Neural progenitor cell (in vitro differentiated cells): ENCODE results near the gene YEATS4. TPM values are rescaled to one million over a fixed set of nuclear protein-coding genes. Genes with fewer than 3 reads are reported as not detected.
A peak's percentile ranks its signal among the peaks of the same experiment; 100 is the strongest.
"Not testable (repeated sequence)": the region's sequence is repeated elsewhere in the genome, so short reads cannot be mapped to it uniquely, and the experiment has no call there.

Experiments used
- DNase-seq: peaks from one replicate; pipeline ENCODE4 v3.0.0-alpha.2; 2016; ENCODE audit warnings: low spot score
- H2AFZ ChIP-seq: fragments of 200-600 bp; sonication (generic); replicated peaks from 2 replicates; pipeline ENCODE4 v1.6.1; 2016; ENCODE audit warnings: antibody characterized with exemption
- H3F3A ChIP-seq: fragments of 200-600 bp; sonication (generic); 2 replicates; pipeline ENCODE4 v1.6.1; 2016; ENCODE audit warnings: antibody characterized with exemption, low read depth
- H3K27ac ChIP-seq: fragments of 200-600 bp; sonication (generic); 2 replicates; pipeline ENCODE4 v1.5.1; 2016; ENCODE audit warnings: mild to moderate bottlenecking
- H3K27me3 ChIP-seq: fragments of 200-600 bp; sonication (generic); 2 replicates; pipeline ENCODE4 v1.6.1; 2016; ENCODE audit warnings: mild to moderate bottlenecking, moderate library complexity
- H3K36me3 ChIP-seq: fragments of 200-600 bp; sonication (generic); 2 replicates; pipeline ENCODE4 v1.5.1; 2016
- H3K4me1 ChIP-seq: fragments of 200-600 bp; sonication (generic); 2 replicates; pipeline ENCODE4 v1.6.1; 2016; ENCODE audit warnings: mixed run types
- H3K4me2 ChIP-seq: fragments of 200-600 bp; sonication (generic); 2 replicates; pipeline ENCODE4 v1.6.1; 2016
- H3K4me3 ChIP-seq: fragments of 200-600 bp; sonication (generic); 2 replicates; pipeline ENCODE4 v1.5.1; 2016
- H3K79me2 ChIP-seq: fragments of 200-600 bp; sonication (generic); 2 replicates; pipeline ENCODE4 v1.6.1; 2016; ENCODE audit warnings: low read depth
- H3K9ac ChIP-seq: fragments of 200-600 bp; sonication (generic); 2 replicates; pipeline ENCODE4 v1.6.1; 2016
- H3K9me3 ChIP-seq: fragments of 200-600 bp; sonication (generic); 2 replicates; pipeline ENCODE4 v1.5.1; 2016; ENCODE audit warnings: low read depth
- H4K20me1 ChIP-seq: fragments of 200-600 bp; sonication (generic); 2 replicates; pipeline ENCODE4 v1.6.1; 2016; ENCODE audit warnings: low read depth
- H3K27ac Mint-ChIP-seq: 3 replicates; pipeline ENCODE4 v1.8.0; 2021; ENCODE audit warnings: mixed read lengths
- H3K27me3 Mint-ChIP-seq: 2 replicates; pipeline ENCODE4 v1.8.0; 2022; ENCODE audit warnings: low read depth, mild to moderate bottlenecking, inconsistent platforms, moderate library complexity, mixed read lengths; ENCODE audit not compliant: insufficient read depth
- H3K36me3 Mint-ChIP-seq: 3 replicates; pipeline ENCODE4 v1.8.0; 2021; ENCODE audit warnings: mixed read lengths
- H3K4me1 Mint-ChIP-seq: 3 replicates; pipeline ENCODE4 v1.8.0; 2021; ENCODE audit warnings: mixed read lengths
- H3K4me3 Mint-ChIP-seq: 3 replicates; pipeline ENCODE4 v1.8.0; 2021; ENCODE audit warnings: mild to moderate bottlenecking, moderate library complexity, mixed read lengths
- H3K9me3 Mint-ChIP-seq: 3 replicates; pipeline ENCODE4 v1.8.0; 2020; ENCODE audit warnings: mixed read lengths
- CTCF ChIP-seq: fragments of 200-600 bp; sonication (generic); IDR thresholded peaks from 2 replicates; pipeline ENCODE4 v1.5.1; 2017; ENCODE audit warnings: antibody characterized with exemption, mild to moderate bottlenecking
- EZH2 ChIP-seq: fragments of 200-600 bp; sonication (generic); IDR thresholded peaks from 2 replicates; pipeline ENCODE4 v1.6.1; 2017; ENCODE audit warnings: antibody characterized with exemption, mild to moderate bottlenecking, moderate library complexity
- EZH2phosphoT487 ChIP-seq: fragments of 200-600 bp; sonication (generic); IDR thresholded peaks from 2 replicates; pipeline ENCODE4 v1.6.1; 2017; ENCODE audit warnings: antibody characterized with exemption
- total RNA-seq: library from RNA; depleted of rRNA; stranded (reverse); fragments of >200 nt; gene quantifications from 2 replicates; pipeline ENCODE4 v1.2.3, GENCODE V29; 2015; ENCODE audit warnings: low replicate concordance

Gene YEATS4
- total RNA-seq, result 93.5 and 159 TPM in 2 replicates

GRCh38 chr12:69359531-69360347 lies at the start of gene YEATS4:
Gene YEATS4 (plus strand): TSS chr12:69359743. CDS start chr12:69359973, 230 bp downstream.
- H3F3A ChIP-seq, result peaks cover 21% of the 10 kb centered on the region
- H3K4me2 ChIP-seq, result peak within 1 kb of the TSS; percentile 76
- H3K9me3 Mint-ChIP-seq, result no peaks in the 10 kb centered on the region
- peaks cover 10% of the 10 kb centered on the region for H3K36me3 Mint-ChIP-seq
- DNase-seq, result peak; percentile 94
- no peaks in the 10 kb centered on the region for H3K27me3 ChIP-seq
- peaks cover 9% of the 10 kb centered on the region for H3K27me3 Mint-ChIP-seq
- peak within 1 kb of the TSS; percentile 70 for H3K9ac ChIP-seq
- peak within 1 kb of the TSS; percentile 81 for H2AFZ ChIP-seq
- TF ChIP-seq EZH2, result no peak
- no peak for TF ChIP-seq EZH2phosphoT487
- no peak for TF ChIP-seq CTCF
- H3K36me3 ChIP-seq, result peaks cover 17% of the 10 kb centered on the region
- no peaks in the 10 kb centered on the region for H4K20me1 ChIP-seq
- H3K9me3 ChIP-seq, result no peaks in the 10 kb centered on the region
- peaks cover 12% of the 10 kb centered on the region for H3K4me1 ChIP-seq
- peaks cover 48% of the 10 kb centered on the region for H3K79me2 ChIP-seq
- H3K27ac ChIP-seq, result peak within 1 kb of the TSS; percentile 98
- H3K4me3 ChIP-seq, result peak within 1 kb of the TSS; percentile 71
- peaks cover 24% of the 10 kb centered on the region for H3K4me1 Mint-ChIP-seq
- H3K4me3 Mint-ChIP-seq, result peak within 1 kb of the TSS; percentile 94
- H3K27ac Mint-ChIP-seq, result peak within 1 kb of the TSS; percentile 97

GRCh38 chr12:69313209-69313608 lies 46.3 kb upstream of the YEATS4 start:
- peaks cover 20% of the 10 kb centered on the region for H3K9me3 Mint-ChIP-seq
- H3K36me3 Mint-ChIP-seq, result no peaks in the 10 kb centered on the region
- DNase-seq, result no peak
- no peak overlapping the region for H3K4me2 ChIP-seq
- H4K20me1 ChIP-seq, result no peaks in the 10 kb centered on the region
- H3K27me3 ChIP-seq, result no peaks in the 10 kb centered on the region
- H3K4me1 ChIP-seq, result no peaks in the 10 kb centered on the region
- no peaks in the 10 kb centered on the region for H3K4me1 Mint-ChIP-seq
- H3K4me3 ChIP-seq, result no peak overlapping the region
- H3K36me3 ChIP-seq, result no peaks in the 10 kb centered on the region
- no peak overlapping the region for H3K4me3 Mint-ChIP-seq
- H3K79me2 ChIP-seq, result no peaks in the 10 kb centered on the region
- peaks cover 2% of the 10 kb centered on the region for H3K27me3 Mint-ChIP-seq
- no peak overlapping the region for H3K27ac Mint-ChIP-seq
- H3F3A ChIP-seq, result no peaks in the 10 kb centered on the region
- no peak overlapping the region for H2AFZ ChIP-seq
- H3K27ac ChIP-seq, result no peak overlapping the region
- no peaks in the 10 kb centered on the region for H3K9me3 ChIP-seq
- no peak overlapping the region for H3K9ac ChIP-seq
- TF ChIP-seq EZH2phosphoT487 (no peak), CTCF (no peak), EZH2 (no peak)

GRCh38 chr12:69316784-69317183 lies 42.8 kb upstream of the YEATS4 start:
- not testable (repeated sequence) for H3K36me3 Mint-ChIP-seq, H3K4me1 ChIP-seq, DNase-seq, H3K27me3 Mint-ChIP-seq, H3K36me3 ChIP-seq, H3K79me2 ChIP-seq, H3K4me3 Mint-ChIP-seq, H3K9me3 ChIP-seq, H3F3A ChIP-seq, H3K4me2 ChIP-seq, H3K27ac Mint-ChIP-seq, H3K9ac ChIP-seq, H4K20me1 ChIP-seq, H2AFZ ChIP-seq, H3K27me3 ChIP-seq, H3K4me3 ChIP-seq, H3K4me1 Mint-ChIP-seq, H3K27ac ChIP-seq
- peaks cover 30% of the 10 kb centered on the region for H3K9me3 Mint-ChIP-seq

GRCh38 chr12:69317233-69317632 lies 42.3 kb upstream of the YEATS4 start:
- not testable (repeated sequence) for DNase-seq, H3K4me2 ChIP-seq, H3K9ac ChIP-seq, H2AFZ ChIP-seq, H3F3A ChIP-seq, H3K4me1 Mint-ChIP-seq, H3K79me2 ChIP-seq, H4K20me1 ChIP-seq, H3K4me1 ChIP-seq, H3K9me3 ChIP-seq, H3K27ac Mint-ChIP-seq, H3K27me3 Mint-ChIP-seq, H3K36me3 Mint-ChIP-seq, H3K27ac ChIP-seq, H3K4me3 Mint-ChIP-seq, H3K4me3 ChIP-seq, H3K36me3 ChIP-seq, H3K27me3 ChIP-seq
- peaks cover 30% of the 10 kb centered on the region for H3K9me3 Mint-ChIP-seq
